ENCODE measurements around the gene PLPP1. TPM values are rescaled to one million over a fixed set of nuclear protein-coding genes. Genes with fewer than 3 reads are reported as not detected.

The PLPP1 gene
- total RNA-seq, 1 donor from 2014 or later: 38.9 TPM

DNA sequence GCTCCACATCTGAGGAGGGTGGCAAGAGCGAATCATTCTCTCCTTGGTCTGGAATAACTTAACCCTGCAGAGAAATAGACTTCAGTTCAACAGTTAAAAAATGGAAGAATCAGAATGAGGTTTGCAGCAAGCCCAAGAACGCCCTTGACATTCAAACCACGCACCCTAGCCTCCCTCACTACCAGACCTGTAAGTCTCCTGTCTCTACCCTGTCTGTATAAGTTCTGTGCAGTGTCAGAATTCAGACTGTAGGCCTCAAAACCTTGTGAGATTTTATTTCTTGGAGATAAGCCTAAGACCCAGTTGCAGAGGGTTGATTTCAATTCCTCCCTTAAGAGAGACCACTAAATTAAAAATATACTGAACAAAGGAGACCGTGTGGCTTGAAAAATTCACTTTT is 35.8 kb upstream of the PLPP1 start:
- no peak overlapping the region for H3K4me3 Mint-ChIP-seq (ENCODE audit: unreplicated experiment)
- H3K9me3 Mint-ChIP-seq (ENCODE audit: unreplicated experiment): no peaks in the 10 kb centered on the region
- no peak for DNase-seq (ENCODE audit: extremely low spot score, unreplicated experiment)
- TF ChIP-seq, protein P1, sequence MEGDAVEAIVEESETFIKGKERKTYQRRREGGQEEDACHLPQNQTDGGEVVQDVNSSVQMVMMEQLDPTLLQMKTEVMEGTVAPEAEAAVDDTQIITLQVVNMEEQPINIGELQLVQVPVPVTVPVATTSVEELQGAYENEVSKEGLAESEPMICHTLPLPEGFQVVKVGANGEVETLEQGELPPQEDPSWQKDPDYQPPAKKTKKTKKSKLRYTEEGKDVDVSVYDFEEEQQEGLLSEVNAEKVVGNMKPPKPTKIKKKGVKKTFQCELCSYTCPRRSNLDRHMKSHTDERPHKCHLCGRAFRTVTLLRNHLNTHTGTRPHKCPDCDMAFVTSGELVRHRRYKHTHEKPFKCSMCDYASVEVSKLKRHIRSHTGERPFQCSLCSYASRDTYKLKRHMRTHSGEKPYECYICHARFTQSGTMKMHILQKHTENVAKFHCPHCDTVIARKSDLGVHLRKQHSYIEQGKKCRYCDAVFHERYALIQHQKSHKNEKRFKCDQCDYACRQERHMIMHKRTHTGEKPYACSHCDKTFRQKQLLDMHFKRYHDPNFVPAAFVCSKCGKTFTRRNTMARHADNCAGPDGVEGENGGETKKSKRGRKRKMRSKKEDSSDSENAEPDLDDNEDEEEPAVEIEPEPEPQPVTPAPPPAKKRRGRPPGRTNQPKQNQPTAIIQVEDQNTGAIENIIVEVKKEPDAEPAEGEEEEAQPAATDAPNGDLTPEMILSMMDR (IDR thresholded peaks at IDR 0.05): no peak
- no peaks in the 10 kb centered on the region for H3K36me3 Mint-ChIP-seq (ENCODE audit: unreplicated experiment)
- H3K27me3 Mint-ChIP-seq (ENCODE audit: unreplicated experiment): no peaks in the 10 kb centered on the region
- H3K27ac Mint-ChIP-seq (ENCODE audit: unreplicated experiment): peak overlapping the region; percentile 52
- peaks cover 17% of the 10 kb centered on the region for H3K4me1 Mint-ChIP-seq (ENCODE audit: unreplicated experiment)

DNA sequence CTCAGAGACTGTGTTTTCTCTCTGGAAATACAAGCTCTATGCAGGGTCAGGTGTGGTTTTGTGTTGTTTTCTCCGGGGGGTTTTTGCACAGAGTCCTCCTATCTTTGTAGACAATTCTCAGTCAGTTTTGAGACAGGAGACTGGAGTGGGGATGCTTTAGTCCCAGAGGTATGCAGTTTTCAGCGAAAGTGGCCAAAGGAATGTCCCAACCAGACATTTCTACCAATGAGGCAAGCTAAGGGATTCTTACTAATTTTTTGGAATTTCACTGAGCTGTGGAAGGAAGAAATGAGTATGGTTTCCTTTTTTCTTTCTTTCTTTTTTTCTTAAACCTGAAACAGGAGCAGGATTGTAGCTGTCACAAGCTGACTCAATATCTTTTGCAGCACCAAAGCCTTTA is 35.3 kb upstream of the PLPP1 start:
- no peak for DNase-seq (ENCODE audit: extremely low spot score, unreplicated experiment)
- Mint-ChIP-seq H3K27me3 (ENCODE audit: unreplicated experiment) (no peaks in the 10 kb centered on the region), H3K36me3 (ENCODE audit: unreplicated experiment) (no peaks in the 10 kb centered on the region), H3K4me3 (ENCODE audit: unreplicated experiment) (no peak overlapping the region), H3K9me3 (ENCODE audit: unreplicated experiment) (no peaks in the 10 kb centered on the region), H3K27ac (ENCODE audit: unreplicated experiment) (peak overlapping the region; percentile 52), H3K4me1 (ENCODE audit: unreplicated experiment) (peaks cover 17% of the 10 kb centered on the region)
- TF ChIP-seq, protein P1 (IDR thresholded peaks at IDR 0.05): no peak

DNA sequence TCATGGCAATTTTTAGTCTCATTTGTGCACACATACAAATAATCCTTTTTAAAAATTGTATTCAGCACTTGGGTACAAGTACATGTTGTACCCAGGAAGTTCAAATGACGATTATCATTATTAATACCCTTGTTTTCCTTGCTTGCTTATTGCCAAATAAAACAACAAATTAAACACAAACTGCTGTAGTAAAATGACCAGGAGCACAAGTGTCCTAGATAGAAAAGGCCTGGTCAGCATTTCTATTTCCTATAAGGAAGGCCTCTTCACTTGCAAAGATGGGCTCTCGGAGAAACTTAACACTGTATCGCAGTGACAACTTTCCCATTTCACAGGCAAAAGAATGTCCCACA is 34.7 kb upstream of the PLPP1 start:
- H3K4me3 Mint-ChIP-seq (ENCODE audit: unreplicated experiment): no peak overlapping the region
- no peak overlapping the region for H3K27ac Mint-ChIP-seq (ENCODE audit: unreplicated experiment)
- TF ChIP-seq, protein P1 (IDR thresholded peaks at IDR 0.05): no peak
- H3K27me3 Mint-ChIP-seq (ENCODE audit: unreplicated experiment): no peaks in the 10 kb centered on the region
- no peaks in the 10 kb centered on the region for H3K9me3 Mint-ChIP-seq (ENCODE audit: unreplicated experiment)
- H3K36me3 Mint-ChIP-seq (ENCODE audit: unreplicated experiment): no peaks in the 10 kb centered on the region
- peaks cover 17% of the 10 kb centered on the region for H3K4me1 Mint-ChIP-seq (ENCODE audit: unreplicated experiment)
- DNase-seq (ENCODE audit: extremely low spot score, unreplicated experiment): no peak

DNA sequence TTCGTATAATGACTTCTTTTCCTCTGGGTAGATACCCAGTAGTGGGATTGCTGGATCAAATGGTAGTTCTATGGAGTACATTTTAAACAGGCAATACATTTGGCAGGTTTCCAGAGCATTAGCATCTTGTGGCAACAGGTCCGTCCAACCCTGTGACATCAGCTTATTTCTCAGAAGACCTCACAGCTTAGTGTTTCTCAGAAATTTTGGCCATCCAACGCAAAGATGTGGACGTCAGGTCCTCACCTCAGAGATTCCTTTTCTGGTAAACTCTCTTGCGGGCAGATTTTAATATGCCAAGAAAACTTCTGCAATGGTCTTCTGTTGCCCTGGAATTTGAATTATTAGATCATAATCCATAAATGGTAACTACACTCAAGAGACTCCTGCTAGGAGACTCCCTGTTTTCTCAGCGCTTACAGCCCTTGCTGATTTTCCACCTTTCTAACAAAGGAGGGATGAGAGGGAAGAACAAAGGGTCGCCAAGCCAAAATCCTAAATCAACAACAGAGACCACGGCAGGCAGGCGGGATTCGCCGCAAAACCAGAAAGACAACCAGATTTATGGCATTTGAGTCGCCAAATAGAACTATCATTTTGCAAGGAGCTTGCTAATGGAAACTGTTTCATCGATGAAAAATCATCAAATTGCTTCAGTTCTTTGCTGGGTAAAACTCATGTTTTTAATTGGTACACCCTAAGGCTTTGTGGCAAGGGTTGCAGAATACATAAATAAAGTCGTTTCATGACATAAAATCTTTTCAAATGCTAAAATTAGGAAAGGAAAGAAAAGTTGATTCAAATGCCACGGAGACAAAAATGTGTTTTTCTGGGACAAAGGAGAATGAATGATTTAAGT is 34.1 kb upstream of the PLPP1 start:
- no peaks in the 10 kb centered on the region for H3K27me3 Mint-ChIP-seq (ENCODE audit: unreplicated experiment)
- H3K4me1 Mint-ChIP-seq (ENCODE audit: unreplicated experiment): peaks cover 17% of the 10 kb centered on the region
- H3K4me3 Mint-ChIP-seq (ENCODE audit: unreplicated experiment): no peak overlapping the region
- TF ChIP-seq, protein P1 (IDR thresholded peaks at IDR 0.05): no peak
- no peaks in the 10 kb centered on the region for H3K9me3 Mint-ChIP-seq (ENCODE audit: unreplicated experiment)
- H3K27ac Mint-ChIP-seq (ENCODE audit: unreplicated experiment): no peak overlapping the region
- no peaks in the 10 kb centered on the region for H3K36me3 Mint-ChIP-seq (ENCODE audit: unreplicated experiment)
- DNase-seq (ENCODE audit: extremely low spot score, unreplicated experiment): no peak

DNA sequence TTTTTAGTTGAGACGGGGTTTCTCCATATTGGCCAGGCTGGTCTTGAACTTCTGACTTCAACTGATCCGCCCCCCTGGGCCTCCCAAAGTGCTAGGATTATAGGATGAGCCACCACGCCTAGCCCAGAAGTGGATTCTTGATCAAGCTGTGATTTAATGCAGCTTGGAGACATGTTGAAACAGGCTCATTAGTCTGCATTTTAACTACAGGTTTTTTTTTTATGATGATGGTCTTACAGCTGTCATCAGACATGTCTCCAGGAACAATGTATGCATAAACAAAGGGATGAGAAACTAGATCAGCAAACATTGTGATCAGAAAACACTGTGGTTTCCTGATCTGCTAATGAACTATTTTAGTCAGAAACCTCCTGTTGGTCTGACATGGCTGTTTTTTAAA is 30.0 kb upstream of the PLPP1 start:
- no peak overlapping the region for H3K27ac Mint-ChIP-seq (ENCODE audit: unreplicated experiment)
- peaks cover 6% of the 10 kb centered on the region for H3K4me1 Mint-ChIP-seq (ENCODE audit: unreplicated experiment)
- no peaks in the 10 kb centered on the region for H3K27me3 Mint-ChIP-seq (ENCODE audit: unreplicated experiment)
- no peaks in the 10 kb centered on the region for H3K36me3 Mint-ChIP-seq (ENCODE audit: unreplicated experiment)
- no peak for DNase-seq (ENCODE audit: extremely low spot score, unreplicated experiment)
- no peak overlapping the region for H3K4me3 Mint-ChIP-seq (ENCODE audit: unreplicated experiment)
- H3K9me3 Mint-ChIP-seq (ENCODE audit: unreplicated experiment): no peaks in the 10 kb centered on the region
- TF ChIP-seq, protein P1 (IDR thresholded peaks at IDR 0.05): no peak

Measured in osteocyte (in vitro differentiated cells).